HS-5 (cell line): ENCODE data around the gene DDX46.
A peak's percentile ranks its signal among the peaks of the same experiment; 100 is the strongest.
"Not testable (repeated sequence)": the region's sequence is repeated elsewhere in the genome, so short reads cannot be mapped to it uniquely, and the experiment has no call there.

ENCODE experiments used
- DNase-seq: peaks from one replicate; pipeline ENCODE4 v3.0.0-alpha.2; 2012; ENCODE audit warnings: low read depth

DDX46 gene

GRCh38 chr5:134784946-134785620 is 26.5 kb downstream of the DDX46 start:
- DNase-seq = peak; percentile 53

DNA sequence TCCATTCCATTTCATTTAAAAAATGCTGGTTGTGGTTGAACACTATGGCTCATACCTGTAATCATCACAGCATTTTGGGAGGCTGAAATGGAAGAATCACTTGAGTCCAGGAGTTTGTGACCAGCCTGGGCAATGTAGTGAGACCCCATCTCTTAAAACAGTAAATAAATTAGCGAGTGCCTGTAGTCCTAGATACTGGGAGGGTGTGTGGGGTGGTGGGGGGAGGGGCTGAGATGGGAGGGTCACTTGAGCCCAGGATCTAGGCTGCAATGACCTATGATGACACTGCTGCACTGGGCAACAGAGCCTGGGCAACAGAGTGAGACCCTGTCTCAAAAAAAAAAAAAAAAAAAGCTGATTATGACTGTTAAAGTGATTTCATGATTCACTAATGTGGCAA is 29.1 kb downstream of the DDX46 start:
- DNase-seq = no peak

DNA sequence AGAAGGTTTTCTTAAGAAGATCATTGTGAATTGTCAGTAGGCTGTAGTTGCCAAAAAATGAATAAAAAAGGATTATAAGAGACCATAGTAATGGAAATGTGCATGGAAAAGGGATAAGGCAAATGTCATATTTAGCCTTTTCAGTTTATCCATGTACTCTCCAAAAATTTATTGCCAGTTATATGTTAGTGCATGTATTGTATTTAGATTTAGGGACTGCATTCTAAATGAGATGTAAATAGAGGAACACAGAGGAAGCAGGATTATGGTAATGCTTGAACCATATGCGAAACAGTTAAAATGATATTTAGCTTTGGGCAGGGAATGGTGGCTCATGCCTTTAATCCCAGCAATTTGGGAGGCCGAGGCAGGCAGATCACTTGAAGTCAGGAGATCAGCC is 33.0 kb downstream of the DDX46 start:
- no peak for DNase-seq

GRCh38 chr5:134792286-134792685 is 33.7 kb downstream of the DDX46 start:
- DNase-seq = no peak

DNA sequence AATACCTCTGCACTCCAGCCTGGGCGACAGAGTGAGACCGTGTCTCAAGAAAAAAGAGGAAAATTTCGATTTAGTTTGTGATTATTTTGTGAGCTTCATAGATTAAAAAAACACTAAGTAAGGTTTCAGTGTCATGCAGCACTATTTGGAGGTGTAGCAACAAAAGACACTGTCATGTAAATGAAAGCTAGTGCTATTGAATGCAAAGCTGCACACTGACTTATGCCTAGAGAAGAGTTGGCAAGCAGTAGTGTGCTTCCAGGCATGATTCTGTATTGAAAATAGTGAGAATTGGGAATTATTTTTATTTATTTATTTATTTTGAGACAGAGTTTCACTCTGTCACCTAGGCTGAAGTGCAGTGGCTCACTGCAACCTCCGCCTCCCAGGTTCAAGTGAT is 34.5 kb downstream of the DDX46 start:
- DNase-seq = no peak

GRCh38 chr5:134794082-134794481 is 35.5 kb downstream of the DDX46 start:
- DNase-seq = no peak

GRCh38 chr5:134794819-134795218 is 36.2 kb downstream of the DDX46 start:
- DNase-seq = no peak

- no peak for DNase-seq
Observed at GRCh38 chr5:134798468-134798867, 39.9 kb downstream of the DDX46 start.

- no peak for DNase-seq
Observed at GRCh38 chr5:134803821-134804220, 45.2 kb downstream of the DDX46 start.

DNA sequence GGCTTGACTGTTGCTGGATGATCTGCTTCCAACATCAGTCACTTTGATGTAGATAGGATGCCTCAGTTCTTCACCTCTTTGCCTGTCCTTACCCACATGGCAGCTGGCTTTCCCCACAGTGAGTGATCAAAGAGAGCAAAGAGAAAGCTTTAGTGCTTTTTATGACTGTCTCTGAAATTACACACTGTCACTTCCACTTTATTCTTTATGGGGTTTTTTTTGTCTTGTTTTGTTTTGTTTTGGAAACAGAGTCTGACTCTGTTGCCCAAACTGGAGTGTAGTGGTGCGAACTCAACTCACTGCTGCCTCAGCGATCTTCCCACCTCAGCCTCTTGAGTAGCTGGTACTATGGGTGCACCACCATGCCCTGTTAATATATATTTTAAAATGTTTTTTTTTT is 54.8 kb downstream of the DDX46 start:
- no peak for DNase-seq

DNA sequence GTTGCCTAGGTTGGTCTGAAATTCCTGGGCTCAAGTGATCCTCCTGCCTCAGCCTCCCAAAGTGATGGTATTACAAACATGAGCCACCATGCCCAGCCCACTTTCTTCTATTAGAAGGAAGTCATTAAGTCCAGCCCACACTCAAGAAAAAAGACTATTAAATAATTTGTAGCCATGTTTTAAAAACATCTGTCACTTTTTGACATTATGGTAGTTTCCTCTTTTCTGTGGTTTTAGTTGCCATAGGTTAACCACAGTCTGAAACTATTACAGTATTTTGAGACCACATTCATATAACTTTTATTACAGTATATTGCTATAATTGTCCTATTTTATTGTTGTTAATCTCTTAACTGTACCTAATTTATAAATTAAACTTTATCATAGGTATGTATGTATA is 55.2 kb downstream of the DDX46 start:
- DNase-seq = no peak

DNA sequence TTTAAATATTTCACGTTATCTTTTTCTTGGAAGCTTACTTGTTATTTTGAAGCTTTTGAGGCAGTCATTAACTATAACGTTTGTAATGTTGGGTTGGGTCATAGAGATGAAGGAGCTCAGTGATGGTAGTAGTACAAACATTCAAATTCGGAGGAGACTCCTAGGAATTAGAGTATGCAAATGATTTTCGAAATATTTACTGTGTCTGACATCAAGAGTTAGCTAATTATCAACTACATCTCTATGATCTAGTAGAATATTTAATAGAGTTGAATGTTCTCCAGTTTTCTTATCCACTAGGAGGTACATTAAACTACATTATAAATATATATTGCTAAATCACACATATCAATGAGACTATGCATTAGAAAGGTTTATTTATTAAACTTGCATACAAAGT is 58.4 kb downstream of the DDX46 start:
- DNase-seq = no peak

DNA sequence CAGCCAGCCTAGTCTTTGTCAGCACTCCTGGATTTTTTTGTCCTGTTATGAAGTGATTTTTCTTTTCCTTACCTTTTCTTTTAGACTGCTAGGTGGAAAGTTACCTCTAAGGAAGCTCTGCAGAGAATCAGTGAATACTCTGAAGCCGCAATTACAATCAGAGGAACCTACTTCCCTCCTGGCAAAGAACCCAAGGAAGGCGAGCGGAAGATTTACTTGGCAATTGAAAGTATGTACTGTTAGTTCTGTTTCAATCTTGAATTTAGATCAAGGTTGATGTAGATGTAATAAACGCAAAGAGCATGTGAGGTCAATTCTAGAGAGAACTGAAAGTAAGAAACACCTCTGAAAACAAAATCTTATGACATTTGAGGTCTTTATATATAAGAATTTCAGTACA is 60.2 kb downstream of the DDX46 start:
- no peak for DNase-seq

GRCh38 chr5:134819407-134819963 is 60.9 kb downstream of the DDX46 start:
- no peak for DNase-seq

DNA sequence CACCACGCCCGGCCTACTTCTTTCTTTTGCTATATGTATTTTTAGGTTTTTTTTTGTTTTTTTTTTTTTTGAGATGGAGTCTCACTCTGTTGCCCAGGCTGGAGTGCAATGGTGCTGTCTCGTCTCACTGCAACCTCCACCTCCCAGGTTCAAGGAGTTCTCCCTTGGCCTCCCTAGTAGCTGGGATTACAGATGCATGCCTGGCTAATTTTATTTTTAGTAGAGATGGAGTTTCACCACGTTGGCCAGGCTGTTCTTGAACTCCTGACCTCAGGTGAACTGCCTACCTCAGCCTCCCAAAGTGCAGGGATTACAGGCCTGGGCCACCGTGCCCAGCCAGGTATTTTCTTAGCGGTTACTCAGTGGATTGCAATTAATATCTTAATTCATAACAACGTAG is 63.3 kb downstream of the DDX46 start:
- no peak for DNase-seq

- no peak for DNase-seq
Observed at GRCh38 chr5:134824681-134825080, 66.1 kb downstream of the DDX46 start.

DNA sequence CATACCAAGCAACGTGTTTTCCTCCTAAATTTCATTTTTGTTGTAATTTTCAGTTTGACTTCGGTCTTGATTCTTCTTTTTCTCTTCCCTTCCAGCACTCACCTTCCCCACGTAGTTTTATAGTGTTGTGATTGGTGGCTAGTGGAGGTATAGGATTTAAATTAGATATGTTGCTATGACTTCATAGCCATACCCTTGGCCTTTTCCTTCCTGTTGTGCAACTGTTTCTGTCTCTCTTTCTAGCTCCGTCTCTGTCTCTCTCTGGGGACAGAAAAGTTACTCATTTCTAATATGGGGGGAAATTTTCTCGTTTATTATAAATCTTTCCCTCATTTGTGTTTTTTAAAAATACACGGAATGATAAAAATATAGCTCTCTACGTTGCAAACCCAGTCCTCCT is 66.6 kb downstream of the DDX46 start:
- no peak for DNase-seq

- no peak for DNase-seq
Observed at GRCh38 chr5:134833340-134834032, 74.9 kb downstream of the DDX46 start.

DNA sequence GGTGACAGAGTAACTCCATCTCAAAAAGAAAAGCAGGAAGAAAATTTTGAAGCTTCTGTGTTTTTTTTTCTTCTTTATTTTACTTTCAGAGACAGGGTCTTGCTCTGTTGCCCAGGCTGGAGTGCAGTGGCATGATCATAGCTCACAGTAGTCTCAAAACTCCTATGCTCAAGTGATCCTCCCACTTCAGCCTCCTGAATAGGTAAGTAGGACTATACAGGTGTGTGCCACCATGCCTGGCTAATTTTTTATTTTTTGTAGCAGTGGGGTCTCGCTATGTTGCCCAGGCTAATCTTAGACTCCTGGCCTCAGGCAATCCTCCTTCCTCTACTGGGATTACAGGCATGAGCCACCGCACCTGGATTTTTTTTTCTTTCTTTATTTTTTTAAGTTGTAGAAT is 77.0 kb downstream of the DDX46 start:
- DNase-seq = no peak

DNA sequence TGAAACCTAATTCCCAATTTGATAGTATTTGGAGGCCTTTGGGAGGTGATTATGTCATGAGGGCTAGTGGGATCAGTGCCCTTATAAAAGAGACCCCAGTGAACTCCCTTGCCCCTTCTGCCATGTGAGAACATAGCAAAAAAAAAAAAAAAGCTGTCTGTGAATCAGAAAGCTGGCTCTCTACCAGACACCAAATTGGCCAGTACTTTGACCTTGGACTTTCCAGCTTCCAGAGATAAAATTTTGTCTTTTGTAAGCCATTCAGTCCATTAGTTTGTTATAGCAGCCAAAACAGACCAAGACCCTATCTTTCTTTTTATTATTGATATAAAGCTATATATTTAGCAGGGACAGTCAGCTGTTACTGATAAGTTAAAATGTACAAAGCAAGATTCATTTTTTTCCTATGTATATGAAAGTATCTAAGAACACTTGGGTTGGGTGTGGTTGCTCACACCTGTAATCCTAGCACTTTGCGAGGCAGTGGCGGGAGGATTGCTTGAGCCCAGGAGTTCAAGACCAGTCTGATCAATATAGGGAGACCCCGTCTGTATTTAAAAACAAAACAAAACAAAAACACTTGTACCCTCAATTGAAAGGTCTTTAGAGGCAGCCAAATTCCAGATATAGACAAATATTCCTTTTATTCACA is 79.1 kb downstream of the DDX46 start:
- DNase-seq = no peak

DNA sequence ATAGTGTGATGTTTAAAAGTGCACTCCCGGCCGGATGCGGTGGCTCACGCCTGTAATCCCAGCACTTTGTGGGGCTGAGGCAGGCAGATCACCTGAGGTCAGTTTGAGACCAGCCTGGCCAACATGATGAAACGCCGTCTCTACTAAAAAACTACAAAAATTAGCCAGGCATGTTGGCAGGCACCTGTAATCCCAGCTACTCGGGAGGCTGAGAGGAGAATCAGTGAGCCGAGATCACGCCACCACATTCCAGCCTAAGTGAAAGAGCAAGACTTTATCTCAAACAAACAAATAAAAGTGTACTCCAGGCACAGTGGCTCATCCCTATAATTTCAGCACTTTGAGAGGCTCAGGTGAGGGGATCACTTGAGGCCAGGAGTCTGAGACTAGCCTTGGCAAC is 79.8 kb downstream of the DDX46 start:
- not testable (repeated sequence) for DNase-seq

- DNase-seq = no peak
Observed at GRCh38 chr5:134840811-134841210, 82.2 kb downstream of the DDX46 start.

DNA sequence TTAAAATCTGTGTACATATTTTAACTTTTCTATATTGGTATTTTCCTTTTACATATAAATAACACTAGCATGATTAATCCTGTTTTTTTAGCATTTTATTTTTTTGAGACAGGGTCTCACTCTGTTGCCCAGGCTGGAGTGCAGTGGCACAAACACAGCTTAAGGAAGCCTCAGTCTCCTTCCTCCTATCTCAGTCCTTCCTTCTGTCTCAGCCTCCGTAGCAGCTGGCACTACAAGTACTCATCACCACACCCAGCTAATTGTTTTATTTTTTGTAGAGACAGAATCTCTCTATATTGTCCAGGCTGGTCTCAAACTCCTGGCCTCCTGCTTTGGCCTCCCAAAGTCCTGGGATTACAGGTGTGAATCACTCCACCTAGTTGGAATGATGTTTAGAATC is 85.7 kb downstream of the DDX46 start:
- no peak for DNase-seq
